ENCODE results near the gene LCE1C. TPM values are rescaled to one million over a fixed set of nuclear protein-coding genes. Genes with fewer than 3 reads are reported as not detected.

Gene LCE1C
- total and polyA plus RNA-seq, 12 donors, result not detected

GRCh38 chr1:152811671-152812070 is 5.2 kb upstream of the LCE1C start, which contains the start of gene LCE1B:
LCE1B (plus strand) TSS chr1:152811971; CDS start chr1:152812447, 476 bp downstream.
- Histone ChIP-seq H3K4me1 (replicated peaks in 1 of 2) (no peaks in the 10 kb centered on the region), H3K27me3 (no peaks in the 10 kb centered on the region), H3K36me3 (replicated peaks in 1 of 2) (no peaks in the 10 kb centered on the region), H3K27ac (no peak within 1 kb of the TSS), H3K4me3 (no peak within 1 kb of the TSS), H3K9me3 (replicated peaks in 1 of 3) (no peaks in the 10 kb centered on the region)
- WGBS, 4 donors, result 79 to 86% (median 83%) methylated on average over 2 of the region's 2 CpGs
- DNase-seq, result no peak
- intact Hi-C loops (cut with DNase I), result no loop called here
- TF ChIP-seq CTCF (IDR thresholded peaks at IDR 0.05) (no peak), POLR2A (IDR thresholded peaks at IDR 0.05) (no peak)

- no peak for TF ChIP-seq CTCF (IDR thresholded peaks at IDR 0.05)
- no peak for TF ChIP-seq POLR2A (IDR thresholded peaks at IDR 0.05)
- Histone ChIP-seq H3K27ac (no peak overlapping the region), H3K9me3 (replicated peaks in 1 of 3) (no peaks in the 10 kb centered on the region), H3K4me3 (no peak overlapping the region), H3K27me3 (no peaks in the 10 kb centered on the region), H3K36me3 (replicated peaks in 1 of 2) (no peaks in the 10 kb centered on the region), H3K4me1 (replicated peaks in 1 of 2) (no peaks in the 10 kb centered on the region)
- intact Hi-C loops (cut with DNase I), result no loop called here
- 43 to 92% (median 74%) methylated on average over 1 to 2 of the region's 2 CpGs for WGBS, 4 donors
- DNase-seq, result no peak
Measured at GRCh38 chr1:152811050-152811449, 4.6 kb upstream of the LCE1C start.

GRCh38 chr1:152801333-152801732 is 5.1 kb downstream of the LCE1C start:
- no peaks in the 10 kb centered on the region for H3K36me3 ChIP-seq (replicated peaks in 1 of 2)
- WGBS, 4 donors, result 14 to 55% (median 41%) methylated on average over 1 of the region's 1 CpG
- H3K4me3 ChIP-seq, result no peak overlapping the region
- TF ChIP-seq POLR2A (IDR thresholded peaks at IDR 0.05) (no peak), CTCF (IDR thresholded peaks at IDR 0.05) (no peak)
- intact Hi-C loops (cut with DNase I), result no loop called here
- H3K27me3 ChIP-seq, result no peaks in the 10 kb centered on the region
- no peaks in the 10 kb centered on the region for H3K4me1 ChIP-seq (replicated peaks in 1 of 2)
- no peaks in the 10 kb centered on the region for H3K9me3 ChIP-seq (replicated peaks in 1 of 3)
- H3K27ac ChIP-seq, result no peak overlapping the region
- no peak for DNase-seq

GRCh38 chr1:152796421-152796820 is 10.0 kb downstream of the LCE1C start, which contains the start of gene LCE1D:
LCE1D (plus strand) TSS chr1:152796721; CDS start chr1:152797795, 1,074 bp downstream.
- no peak for DNase-seq
- Histone ChIP-seq H3K27me3 (no peaks in the 10 kb centered on the region), H3K9me3 (replicated peaks in 1 of 3) (no peaks in the 10 kb centered on the region), H3K4me1 (replicated peaks in 1 of 2) (no peaks in the 10 kb centered on the region), H3K27ac (no peak within 1 kb of the TSS), H3K36me3 (replicated peaks in 1 of 2) (no peaks in the 10 kb centered on the region), H3K4me3 (no peak within 1 kb of the TSS)
- no peak for TF ChIP-seq POLR2A (IDR thresholded peaks at IDR 0.05)
- no peak for TF ChIP-seq CTCF (IDR thresholded peaks at IDR 0.05)
- intact Hi-C loops (cut with DNase I), result no loop called here
- 28 to 41% (median 37%) methylated on average over 3 of the region's 3 CpGs for WGBS, 4 donors
